Hepatocyte (in vitro differentiated cells): ENCODE measurements around the gene UBE2U. TPM values are rescaled to one million over a fixed set of nuclear protein-coding genes. Genes with fewer than 3 reads are reported as not detected.

Source experiments
- DNase-seq: peaks from one replicate; pipeline ENCODE4 v3.0.0-alpha.2; 2016; ENCODE audit warnings: low spot score
- H2AFZ ChIP-seq: fragments of 200-600 bp; sonication (generic); 2 replicates; pipeline ENCODE4 v1.6.0; 2016; ENCODE audit warnings: antibody characterized with exemption, mild to moderate bottlenecking
- H3K27ac ChIP-seq: fragments of 200-600 bp; sonication (generic); 2 replicates; pipeline ENCODE4 v1.5.1; 2016; ENCODE audit warnings: mild to moderate bottlenecking
- H3K27me3 ChIP-seq: fragments of 200-600 bp; sonication (generic); 2 replicates; pipeline ENCODE4 v1.6.1; 2016
- H3K36me3 ChIP-seq: fragments of 200-600 bp; sonication (generic); replicated peaks from 2 replicates; pipeline ENCODE4 v1.5.1; 2016; ENCODE audit warnings: low read depth; ENCODE audit not compliant: insufficient read depth
- H3K4me1 ChIP-seq: fragments of 200-600 bp; sonication (generic); 2 replicates; pipeline ENCODE4 v1.5.1; 2016; ENCODE audit warnings: mild to moderate bottlenecking, moderate library complexity; ENCODE audit not compliant: insufficient read depth
- H3K4me2 ChIP-seq: fragments of 200-600 bp; sonication (generic); 2 replicates; pipeline ENCODE4 v1.6.0; 2016
- H3K4me3 ChIP-seq: fragments of 200-600 bp; sonication (generic); 2 replicates; pipeline ENCODE4 v1.5.1; 2016; ENCODE audit warnings: mild to moderate bottlenecking
- H3K79me2 ChIP-seq: fragments of 200-600 bp; sonication (generic); 2 replicates; pipeline ENCODE4 v1.6.0; 2017; ENCODE audit warnings: mild to moderate bottlenecking
- H3K9me2 ChIP-seq: fragments of 200-600 bp; sonication (generic); replicated peaks from 2 replicates; pipeline ENCODE4 v1.6.0; 2017; ENCODE audit warnings: mild to moderate bottlenecking; ENCODE audit not compliant: insufficient read depth
- H3K9me3 ChIP-seq: fragments of 200-600 bp; sonication (generic); 2 replicates; pipeline ENCODE4 v1.5.1; 2016; ENCODE audit warnings: low read depth, mild to moderate bottlenecking
- H4K20me1 ChIP-seq: fragments of 200-600 bp; sonication (generic); 2 replicates; pipeline ENCODE4 v1.6.0; 2016; ENCODE audit warnings: mild to moderate bottlenecking; ENCODE audit not compliant: insufficient read depth, poor library complexity, severe bottlenecking
- EZH2 ChIP-seq: fragments of 200-600 bp; sonication (generic); IDR thresholded peaks from 2 replicates; pipeline ENCODE4 v1.6.1; 2016; ENCODE audit warnings: antibody characterized with exemption, mild to moderate bottlenecking, borderline replicate concordance
- EZH2phosphoT487 ChIP-seq: fragments of 200-600 bp; sonication (generic); IDR thresholded peaks from one replicate; pipeline ENCODE4 v1.6.1; 2018; ENCODE audit warnings: antibody characterized with exemption, mild to moderate bottlenecking, low read depth, moderate library complexity; ENCODE audit not compliant: unreplicated experiment, severe bottlenecking
- WGBS: methylation state at CpG from one replicate; pipeline ENCODE4 v1.1.6; 2016; ENCODE audit warnings: low lambda C conversion rate; ENCODE audit errors: missing lambda C conversion rate; 5-methylcytosine and 5-hydroxymethylcytosine counted together
- polyA plus RNA-seq: library from polyadenylated mRNA; unstranded; fragments of >200 nt; fragmentation: Nextera tagmentation; extraction: Ambion mirVana; gene quantifications from 2 replicates; pipeline ENCODE4 v1.2.1, GENCODE V29; 2016
- total RNA-seq: library from RNA; depleted of rRNA; stranded (reverse); fragments of >200 nt; gene quantifications from 2 replicates; pipeline ENCODE4 v1.2.3, GENCODE V29; 2014
- TF ChIP-seq, protein P1 (sequence below): fragments of 200-600 bp; sonication (generic); IDR thresholded peaks from 2 replicates; pipeline ENCODE4 v1.5.1; 2016; ENCODE audit warnings: antibody characterized with exemption, mild to moderate bottlenecking; ENCODE audit not compliant: poor library complexity

The UBE2U gene
- total and polyA plus RNA-seq, 2 experiments from 2014 or later = not detected

GRCh38 chr1:64231654-64232053 is 28.2 kb downstream of the UBE2U start:
- Histone ChIP-seq H3K4me3 (no peak overlapping the region), H3K36me3 (no peaks in the 10 kb centered on the region), H3K4me2 (no peak overlapping the region), H3K4me1 (no peaks in the 10 kb centered on the region), H3K27ac (no peak overlapping the region), H3K27me3 (no peaks in the 10 kb centered on the region), H2AFZ (no peak overlapping the region), H3K9me2 (no peaks in the 10 kb centered on the region), H3K9me3 (no peaks in the 10 kb centered on the region), H3K79me2 (no peaks in the 10 kb centered on the region), H4K20me1 (no peaks in the 10 kb centered on the region)
- DNase-seq = no peak
- TF ChIP-seq EZH2phosphoT487 = no peak
- TF ChIP-seq EZH2 = no peak
- TF ChIP-seq, protein P1, sequence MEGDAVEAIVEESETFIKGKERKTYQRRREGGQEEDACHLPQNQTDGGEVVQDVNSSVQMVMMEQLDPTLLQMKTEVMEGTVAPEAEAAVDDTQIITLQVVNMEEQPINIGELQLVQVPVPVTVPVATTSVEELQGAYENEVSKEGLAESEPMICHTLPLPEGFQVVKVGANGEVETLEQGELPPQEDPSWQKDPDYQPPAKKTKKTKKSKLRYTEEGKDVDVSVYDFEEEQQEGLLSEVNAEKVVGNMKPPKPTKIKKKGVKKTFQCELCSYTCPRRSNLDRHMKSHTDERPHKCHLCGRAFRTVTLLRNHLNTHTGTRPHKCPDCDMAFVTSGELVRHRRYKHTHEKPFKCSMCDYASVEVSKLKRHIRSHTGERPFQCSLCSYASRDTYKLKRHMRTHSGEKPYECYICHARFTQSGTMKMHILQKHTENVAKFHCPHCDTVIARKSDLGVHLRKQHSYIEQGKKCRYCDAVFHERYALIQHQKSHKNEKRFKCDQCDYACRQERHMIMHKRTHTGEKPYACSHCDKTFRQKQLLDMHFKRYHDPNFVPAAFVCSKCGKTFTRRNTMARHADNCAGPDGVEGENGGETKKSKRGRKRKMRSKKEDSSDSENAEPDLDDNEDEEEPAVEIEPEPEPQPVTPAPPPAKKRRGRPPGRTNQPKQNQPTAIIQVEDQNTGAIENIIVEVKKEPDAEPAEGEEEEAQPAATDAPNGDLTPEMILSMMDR = no peak

GRCh38 chr1:64234714-64235113 is 31.3 kb downstream of the UBE2U start:
- Histone ChIP-seq H2AFZ (no peak overlapping the region), H3K9me2 (no peaks in the 10 kb centered on the region), H3K27me3 (no peaks in the 10 kb centered on the region), H3K4me3 (no peak overlapping the region), H3K27ac (no peak overlapping the region), H3K79me2 (no peaks in the 10 kb centered on the region), H3K4me2 (no peak overlapping the region), H3K4me1 (no peaks in the 10 kb centered on the region), H3K36me3 (no peaks in the 10 kb centered on the region), H4K20me1 (no peaks in the 10 kb centered on the region), H3K9me3 (no peaks in the 10 kb centered on the region)
- DNase-seq = no peak
- TF ChIP-seq, protein P1 = no peak
- TF ChIP-seq EZH2phosphoT487 (no peak), EZH2 (no peak)

- Histone ChIP-seq H3K4me3 (no peak overlapping the region), H3K36me3 (no peaks in the 10 kb centered on the region), H2AFZ (no peak overlapping the region), H3K27me3 (no peaks in the 10 kb centered on the region), H3K4me2 (no peak overlapping the region), H3K27ac (no peak overlapping the region), H3K4me1 (no peaks in the 10 kb centered on the region), H3K9me3 (no peaks in the 10 kb centered on the region), H3K9me2 (no peaks in the 10 kb centered on the region), H3K79me2 (no peaks in the 10 kb centered on the region), H4K20me1 (no peaks in the 10 kb centered on the region)
- TF ChIP-seq, protein P1 = no peak
- TF ChIP-seq EZH2 (no peak), EZH2phosphoT487 (no peak)
- peak; percentile 10 for DNase-seq
Observed at GRCh38 chr1:64235181-64235580, 31.8 kb downstream of the UBE2U start.

GRCh38 chr1:64235910-64236309 is 32.5 kb downstream of the UBE2U start:
- Histone ChIP-seq H3K4me1 (no peaks in the 10 kb centered on the region), H3K4me3 (no peak overlapping the region), H3K9me2 (no peaks in the 10 kb centered on the region), H3K27me3 (no peaks in the 10 kb centered on the region), H2AFZ (no peak overlapping the region), H3K36me3 (no peaks in the 10 kb centered on the region), H3K9me3 (no peaks in the 10 kb centered on the region), H3K27ac (no peak overlapping the region), H4K20me1 (no peaks in the 10 kb centered on the region), H3K4me2 (no peak overlapping the region), H3K79me2 (no peaks in the 10 kb centered on the region)
- TF ChIP-seq EZH2 (no peak), EZH2phosphoT487 (no peak)
- TF ChIP-seq, protein P1 = no peak
- no peak for DNase-seq
- 89% methylated on average over 1 of the region's 1 CpG for WGBS
